Neuron (in vitro differentiated cells): Measurements from ENCODE around the gene ATG13.
A peak's percentile ranks its signal among the peaks of the same experiment; 100 is the strongest.
"Not testable (repeated sequence)": the region's sequence is repeated elsewhere in the genome, so short reads cannot be mapped to it uniquely, and the experiment has no call there.

Experiments
- H2AFZ ChIP-seq: one replicate; pipeline ENCODE4 v1.6.1; 2013; ENCODE audit warnings: low read depth, mild to moderate bottlenecking, inconsistent platforms, low read length, moderate library complexity
- H3K27me3 ChIP-seq: one replicate; pipeline ENCODE4 v1.6.1; 2013; ENCODE audit warnings: low read length; ENCODE audit not compliant: insufficient read depth
- H3K36me3 ChIP-seq: one replicate; pipeline ENCODE4 v1.6.1; 2013; ENCODE audit warnings: low read length; ENCODE audit not compliant: insufficient read depth
- H3K4me1 ChIP-seq: one replicate; pipeline ENCODE4 v1.6.1; 2013; ENCODE audit warnings: low read length; ENCODE audit not compliant: insufficient read depth
- H3K4me3 ChIP-seq: 2 replicates; pipeline ENCODE4 v1.5.1; 2013; ENCODE audit warnings: mild to moderate bottlenecking, low read length, moderate library complexity
- H3K9me3 ChIP-seq: one replicate; pipeline ENCODE4 v1.6.1; 2013; ENCODE audit warnings: low read length

The ATG13 gene

GRCh38 chr11:46617134-46617971, at the start of gene ATG13, which contains the start of gene HARBI1:
Gene ATG13, plus strand, starts transcription at chr11:46617553. Its CDS starts 26,739 bp downstream, at chr11:46644292.
Gene HARBI1, minus strand, starts transcription at chr11:46617227. Its CDS starts 990 bp downstream, at chr11:46616237.
- Histone ChIP-seq H2AFZ (peak within 1 kb of the TSS; percentile 85), H3K36me3 (peaks cover 14% of the 10 kb centered on the region), H3K4me1 (peaks cover 19% of the 10 kb centered on the region), H3K9me3 (no peaks in the 10 kb centered on the region), H3K4me3 (peak within 1 kb of the TSS; percentile 84), H3K27me3 (no peaks in the 10 kb centered on the region)

- Histone ChIP-seq H3K36me3 (no peaks in the 10 kb centered on the region), H3K4me1 (no peaks in the 10 kb centered on the region), H3K27me3 (no peaks in the 10 kb centered on the region), H3K4me3 (no peak overlapping the region), H2AFZ (no peak overlapping the region), H3K9me3 (peaks cover 2% of the 10 kb centered on the region)
These were observed 46.5 kb upstream of the ATG13 start for GRCh38 chr11:46570790-46571398.

GRCh38 chr11:46574656-46575055, 42.7 kb upstream of the ATG13 start:
- no peak overlapping the region for H2AFZ ChIP-seq
- H3K36me3 ChIP-seq, result no peaks in the 10 kb centered on the region

GRCh38 chr11:46577058-46577457, 40.3 kb upstream of the ATG13 start:
- H3K4me1 ChIP-seq, result no peaks in the 10 kb centered on the region
- no peak overlapping the region for H3K4me3 ChIP-seq
- H3K36me3 ChIP-seq, result no peaks in the 10 kb centered on the region
- H2AFZ ChIP-seq, result no peak overlapping the region
- H3K27me3 ChIP-seq, result no peaks in the 10 kb centered on the region
- H3K9me3 ChIP-seq, result peaks cover 2% of the 10 kb centered on the region

More at GRCh38 chr11:46574656-46575055, 42.7 kb upstream of the ATG13 start:
- Histone ChIP-seq H3K4me3 (no peak overlapping the region), H3K27me3 (no peaks in the 10 kb centered on the region), H3K4me1 (no peaks in the 10 kb centered on the region), H3K9me3 (peaks cover 2% of the 10 kb centered on the region)

GRCh38 chr11:46582588-46582987, 34.8 kb upstream of the ATG13 start:
- Histone ChIP-seq H3K4me3 (no peak overlapping the region), H3K9me3 (peaks cover 2% of the 10 kb centered on the region), H3K27me3 (no peaks in the 10 kb centered on the region), H2AFZ (no peak overlapping the region), H3K36me3 (no peaks in the 10 kb centered on the region), H3K4me1 (no peaks in the 10 kb centered on the region)

- H3K9me3 ChIP-seq, H3K4me3 ChIP-seq, H3K27me3 ChIP-seq, H3K36me3 ChIP-seq, H2AFZ ChIP-seq, H3K4me1 ChIP-seq: not testable (repeated sequence)
These were observed 33.8 kb upstream of the ATG13 start for GRCh38 chr11:46583513-46583912.

GRCh38 chr11:46588131-46588530, 29.2 kb upstream of the ATG13 start:
- Histone ChIP-seq H2AFZ (no peak overlapping the region), H3K27me3 (no peaks in the 10 kb centered on the region), H3K9me3 (peaks cover 2% of the 10 kb centered on the region)

GRCh38 chr11:46588915-46589314, 28.4 kb upstream of the ATG13 start:
- Histone ChIP-seq H2AFZ (no peak overlapping the region), H3K36me3 (no peaks in the 10 kb centered on the region), H3K4me1 (peaks cover 14% of the 10 kb centered on the region), H3K27me3 (no peaks in the 10 kb centered on the region), H3K9me3 (peaks cover 2% of the 10 kb centered on the region), H3K4me3 (no peak overlapping the region)

More at GRCh38 chr11:46588131-46588530, 29.2 kb upstream of the ATG13 start:
- Histone ChIP-seq H3K4me1 (peaks cover 12% of the 10 kb centered on the region), H3K4me3 (no peak overlapping the region), H3K36me3 (no peaks in the 10 kb centered on the region)

GRCh38 chr11:46590740-46591605, 26.4 kb upstream of the ATG13 start:
- peaks cover 19% of the 10 kb centered on the region for H3K4me1 ChIP-seq
- no peak overlapping the region for H2AFZ ChIP-seq
- H3K36me3 ChIP-seq, result no peaks in the 10 kb centered on the region
- H3K4me3 ChIP-seq, result no peak overlapping the region
- H3K27me3 ChIP-seq, result no peaks in the 10 kb centered on the region
- H3K9me3 ChIP-seq, result no peaks in the 10 kb centered on the region

GRCh38 chr11:46593550-46594373, 23.6 kb upstream of the ATG13 start, which contains the start of gene AMBRA1:
Gene AMBRA1, minus strand, starts transcription at chr11:46594023. Its CDS starts 45,643 bp downstream, at chr11:46548380.
- H3K4me3 ChIP-seq, result peak within 1 kb of the TSS; percentile 89
- H3K9me3 ChIP-seq, result no peaks in the 10 kb centered on the region
- no peaks in the 10 kb centered on the region for H3K36me3 ChIP-seq
- peaks cover 19% of the 10 kb centered on the region for H3K4me1 ChIP-seq
- H2AFZ ChIP-seq, result peak within 1 kb of the TSS; percentile 78
- no peaks in the 10 kb centered on the region for H3K27me3 ChIP-seq

- no peaks in the 10 kb centered on the region for H3K27me3 ChIP-seq
- no peaks in the 10 kb centered on the region for H3K36me3 ChIP-seq
- H3K4me3 ChIP-seq, result peak overlapping the region; percentile 89
- H3K4me1 ChIP-seq, result peaks cover 19% of the 10 kb centered on the region
- no peaks in the 10 kb centered on the region for H3K9me3 ChIP-seq
- peak overlapping the region; percentile 78 for H2AFZ ChIP-seq
These were observed 23.0 kb upstream of the ATG13 start for GRCh38 chr11:46594374-46594700.

GRCh38 chr11:46594785-46595184, 22.6 kb upstream of the ATG13 start:
- Histone ChIP-seq H3K27me3 (no peaks in the 10 kb centered on the region), H3K4me1 (peaks cover 19% of the 10 kb centered on the region), H3K36me3 (no peaks in the 10 kb centered on the region), H3K9me3 (no peaks in the 10 kb centered on the region), H3K4me3 (peak overlapping the region; percentile 89), H2AFZ (peak overlapping the region; percentile 78)
